GM12878 (cell line): ENCODE measurements around the gene C1orf50. TPM values are rescaled to one million over a fixed set of nuclear protein-coding genes. Genes with fewer than 3 reads are reported as not detected.
"Not testable (repeated sequence)": the region's sequence is repeated elsewhere in the genome, so short reads cannot be mapped to it uniquely, and the experiment has no call there.

Experiments used
- ATAC-seq: fragments of 200-7000 bp; cut with Tn5 transposase; 3 replicates; pipeline ENCODE4 v1.9.1; 2020; ENCODE audit warnings: mild to moderate bottlenecking, moderate library complexity
- BruUV-seq: library from RNA; stranded (reverse); fragments of 400-500 nt; replicated peaks from 2 replicates; lab custom pipeline; 2021; lab: Mats Ljungman, UMichigan
- CTCF ChIA-PET: fragments of 300-600 bp; sonication (Branson Sonifier 250); formaldehyde crosslinking; extraction: SDS; loops from one replicate; lab custom pipeline; 2021; ENCODE audit warnings: inconsistent platforms; lab: Yijun Ruan, JAX
- POLR2A ChIA-PET: fragments of 350-600 bp; formaldehyde crosslinking; extraction: SDS; loops from one replicate; lab custom pipeline; 2021; ENCODE audit warnings: inconsistent platforms; lab: Charles Lee
- RAD21 ChIA-PET: fragments of 300-600 bp; sonication (Branson Sonifier 250); formaldehyde crosslinking; loops from one replicate; lab custom pipeline; 2023; ENCODE audit warnings: antibody characterized with exemption; ENCODE audit not compliant: unreplicated experiment; lab: Charles Lee
- SMC1A ChIA-PET: fragments of 300-600 bp; sonication (Branson Sonifier 250); formaldehyde crosslinking; loops from one replicate; lab custom pipeline; 2023; ENCODE audit not compliant: unreplicated experiment, uncharacterized antibody; lab: Charles Lee
- DNase-seq: peaks from one replicate; pipeline ENCODE4 v3.0.0-alpha.2; 2011; ENCODE audit warnings: low read depth, low spot score
- FAIRE-seq: peaks from 3 replicates; lab custom pipeline; 2011; peaks lifted over from hg19 to GRCh38; lab: Jason Lieb, UNC
- H2AFZ ChIP-seq: 2 replicates; pipeline ENCODE4 v1.6.0; 2011; ENCODE audit warnings: low read depth, low read length, control low read depth; ENCODE audit not compliant: control insufficient read depth
- H3K27ac ChIP-seq: 2 replicates; pipeline ENCODE4 v1.5.1; 2011; ENCODE audit warnings: control low read depth; ENCODE audit not compliant: control insufficient read depth, insufficient read depth
- H3K27me3 ChIP-seq, 2 experiments: replicated peaks in 1 of 2; 2 replicates each; pipeline versions ENCODE4 v1.6.0 to v1.6.1; 2011; ENCODE audit warnings: low read length in 1 of 2; ENCODE audit not compliant: control insufficient read depth in 2 of 2, insufficient read depth in 2 of 2
- H3K36me3 ChIP-seq, 2 experiments: 2 replicates each; pipeline ENCODE4 v1.5.1; 2011; ENCODE audit warnings: low read length in 1 of 2; ENCODE audit not compliant: control insufficient read depth in 2 of 2, insufficient read depth in 2 of 2
- H3K4me1 ChIP-seq: 2 replicates; pipeline ENCODE4 v1.6.1; 2011; ENCODE audit warnings: mild to moderate bottlenecking, low read length, moderate library complexity, mixed read lengths; ENCODE audit not compliant: control insufficient read depth, insufficient read depth
- H3K4me2 ChIP-seq: 2 replicates; pipeline ENCODE4 v1.6.0; 2011; ENCODE audit warnings: control low read depth; ENCODE audit not compliant: control insufficient read depth, insufficient read depth
- H3K4me3 ChIP-seq: fragments of 200-600 bp; sonication (generic); 2 replicates; pipeline ENCODE4 v1.5.1; 2016
- H3K79me2 ChIP-seq: 2 replicates; pipeline ENCODE4 v1.6.0; 2011; ENCODE audit warnings: low read length; ENCODE audit not compliant: control insufficient read depth, insufficient read depth
- H3K9ac ChIP-seq: 2 replicates; pipeline ENCODE4 v1.8.0; 2011; ENCODE audit warnings: low read length, control low read depth, mixed read lengths; ENCODE audit not compliant: control insufficient read depth, insufficient read depth
- H3K9me3 ChIP-seq: replicated peaks from 3 replicates; pipeline ENCODE4 v1.5.1; 2011; ENCODE audit warnings: mild to moderate bottlenecking, low read length; ENCODE audit not compliant: control insufficient read depth, insufficient read depth
- H4K20me1 ChIP-seq: 2 replicates; pipeline ENCODE4 v1.6.0; 2011; ENCODE audit not compliant: control insufficient read depth, insufficient read depth
- MTA2 ChIP-seq: fragments of 450-650 bp; IDR thresholded peaks from 2 replicates; pipeline ENCODE4 v1.6.1; 2016; ENCODE audit warnings: low read depth, mild to moderate bottlenecking, moderate library complexity
- WGBS: methylation state at CpG from one replicate; pipeline ENCODE4 v1.1.6; 2016; ENCODE audit warnings: low lambda C conversion rate; ENCODE audit not compliant: insufficient replicate concordance, insufficient coverage; ENCODE audit errors: missing lambda C conversion rate; 5-methylcytosine and 5-hydroxymethylcytosine counted together
- in situ Hi-C: fragments of 300-500 bp; cut with MboI; formaldehyde crosslinking; loops from 9 replicates; pipeline ENCODE4 v1.14.3; 2018; ENCODE audit warnings: mixed read lengths
- intact Hi-C: fragments of 100-400 bp; cut with micrococcal nuclease; formaldehyde crosslinking; loops from one replicate; pipeline ENCODE4 v1.14.2; 2022; ENCODE audit not compliant: unreplicated experiment
- polyA plus RNA-seq, 11 experiments: library from polyadenylated mRNA; depleted of rRNA in 4 of 11; unstranded in 6 of 11; stranded (reverse) in 5 of 11; fragments of >200 nt; fragmentation: Nextera tagmentation in 4 of 11; fragmentation: Illumina TruSeq in 1 of 11; extraction: Ambion mirVana in 4 of 11; extraction: Trizol in 1 of 11; gene quantifications; 1 replicate in 1 of 11; 2 replicates in 10 of 11; pipeline versions ENCODE4 v1.2.1 to v1.2.3, GENCODE V29; 2011 to 2016; ENCODE audit warnings: inconsistent platforms in 2 of 11, missing spikeins in 2 of 11, low read depth in 1 of 11
- total RNA-seq, 4 experiments: library from RNA; depleted of rRNA in 3 of 4; stranded (reverse); fragments of >200 nt in 3 of 4; fragmentation: Illumina TruSeq in 1 of 4; extraction: Trizol in 1 of 4; gene quantifications; 2 replicates each; pipeline versions ENCODE4 v1.2.1 to v1.2.3, GENCODE V29; 2013 to 2021
- TF ChIP-seq, protein P1 (sequence below), 3 experiments: IDR thresholded peaks in 2 of 3; conservative IDR thresholded peaks in 1 of 3; 2 replicates each; pipeline ENCODE4 v1.5.1; 2011; ENCODE audit warnings: low read depth in 3 of 3, low read length in 3 of 3, mild to moderate bottlenecking in 3 of 3, control low read depth in 2 of 3, moderate library complexity in 2 of 3, inconsistent platforms in 1 of 3, mixed read lengths in 1 of 3; ENCODE audit not compliant: control insufficient read depth in 2 of 3, insufficient read depth in 1 of 3; ENCODE audit errors: extremely low read depth in 1 of 3

The C1orf50 gene
- total and polyA plus RNA-seq, 10 of the 15 experiments (the other 5 are each of a cell fraction or from before 2014, with no cell fraction given): 1.2 to 10.7 (median 6.7) TPM

DNA sequence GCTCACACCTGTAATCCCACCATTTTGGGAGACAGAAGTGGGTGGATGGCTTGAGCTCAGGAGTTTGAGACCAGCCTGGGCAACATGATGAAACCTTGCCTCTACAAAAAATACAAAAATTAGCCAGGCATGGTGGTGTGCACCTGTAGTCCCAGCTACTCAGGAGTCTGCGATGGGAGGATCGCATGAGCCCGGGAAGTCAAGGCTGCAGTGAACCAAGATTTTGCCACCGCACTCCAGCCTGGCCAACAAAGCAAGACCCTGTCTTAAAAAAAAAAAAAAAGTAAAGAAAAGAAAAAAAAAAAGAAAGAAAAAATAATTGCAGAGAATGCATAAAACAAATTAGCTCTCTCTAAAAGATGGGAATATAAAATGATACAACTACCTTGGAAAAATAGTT is 41.2 kb upstream of the C1orf50 start:
- in situ Hi-C loops, FAIRE-seq, ATAC-seq: not testable (repeated sequence)

DNA sequence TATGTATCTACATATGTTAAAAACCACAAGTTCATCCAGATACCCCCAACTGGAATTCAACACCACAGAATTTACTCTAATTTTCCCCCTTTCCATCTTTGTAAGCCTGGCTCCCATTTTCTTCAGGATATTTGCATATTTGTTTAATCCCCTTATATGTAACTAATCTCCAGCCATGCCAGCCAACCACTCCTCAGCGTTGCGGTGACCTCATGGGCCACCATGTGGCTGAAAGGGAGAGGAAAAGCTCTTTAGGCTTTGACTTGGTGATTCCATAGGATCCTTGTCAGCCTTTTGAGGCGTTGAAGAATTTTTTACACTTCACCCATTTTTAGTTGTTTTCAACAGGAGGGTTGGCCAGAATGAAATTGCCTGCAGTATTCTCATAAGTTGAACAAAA is 37.0 kb upstream of the C1orf50 start:
- no peaks in the 10 kb centered on the region for H3K36me3 ChIP-seq
- intact Hi-C loops: no loop called here
- SMC1A ChIA-PET: no interaction called here
- TF ChIP-seq, protein P1, sequence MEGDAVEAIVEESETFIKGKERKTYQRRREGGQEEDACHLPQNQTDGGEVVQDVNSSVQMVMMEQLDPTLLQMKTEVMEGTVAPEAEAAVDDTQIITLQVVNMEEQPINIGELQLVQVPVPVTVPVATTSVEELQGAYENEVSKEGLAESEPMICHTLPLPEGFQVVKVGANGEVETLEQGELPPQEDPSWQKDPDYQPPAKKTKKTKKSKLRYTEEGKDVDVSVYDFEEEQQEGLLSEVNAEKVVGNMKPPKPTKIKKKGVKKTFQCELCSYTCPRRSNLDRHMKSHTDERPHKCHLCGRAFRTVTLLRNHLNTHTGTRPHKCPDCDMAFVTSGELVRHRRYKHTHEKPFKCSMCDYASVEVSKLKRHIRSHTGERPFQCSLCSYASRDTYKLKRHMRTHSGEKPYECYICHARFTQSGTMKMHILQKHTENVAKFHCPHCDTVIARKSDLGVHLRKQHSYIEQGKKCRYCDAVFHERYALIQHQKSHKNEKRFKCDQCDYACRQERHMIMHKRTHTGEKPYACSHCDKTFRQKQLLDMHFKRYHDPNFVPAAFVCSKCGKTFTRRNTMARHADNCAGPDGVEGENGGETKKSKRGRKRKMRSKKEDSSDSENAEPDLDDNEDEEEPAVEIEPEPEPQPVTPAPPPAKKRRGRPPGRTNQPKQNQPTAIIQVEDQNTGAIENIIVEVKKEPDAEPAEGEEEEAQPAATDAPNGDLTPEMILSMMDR (IDR thresholded peaks at IDR 0.05 in 2 of 3, conservative IDR thresholded peaks at IDR 0.05 in 1 of 3; ENCODE audit: control insufficient read depth in 2 of 3, extremely low read depth in 1 of 3, insufficient read depth in 1 of 3, low read depth in 3 of 3, low read length in 3 of 3): 0 out of 6 replicates have a peak, but pooled peaks of 1 of the 3 experiments have one; percentile 0
- TF ChIP-seq MTA2: no peak
- TF ChIP-seq, all 136 proteins: peak for 1
- Histone ChIP-seq H3K27me3 (no peaks in the 10 kb centered on the region), H4K20me1 (no peaks in the 10 kb centered on the region), H3K79me2 (no peaks in the 10 kb centered on the region), H2AFZ (no peak overlapping the region), H3K4me2 (no peak overlapping the region), H3K9ac (no peak overlapping the region), H3K4me3 (no peak overlapping the region), H3K4me1 (no peaks in the 10 kb centered on the region), H3K9me3 (no peaks in the 10 kb centered on the region), H3K27ac (no peak overlapping the region)
- in situ Hi-C loops: loop anchor here (10.0 kb wide), 1 partner anchor 135 kb away; no protein-coding TSS in a partner anchor
- ATAC-seq: no peak
- ChIA-PET CTCF (no interaction called here), RAD21 (interaction anchor here (1.3 kb wide), 1 partner anchor 72 kb away, joined by 3 read pairs; no protein-coding TSS in a partner anchor), POLR2A (interaction anchor here (0.7 to 1.5 kb wide), 2 partner anchors 34 to 43 kb away, joined by 3 to 6 read pairs; no protein-coding TSS in a partner anchor)
- WGBS: 80% methylated on average over 3 of the region's 3 CpGs
- no TSS peak for BruUV-seq
- DNase-seq: no peak
- no peak for FAIRE-seq

More for the DNA sequence above, 41.2 kb upstream of the C1orf50 start:
- SMC1A ChIA-PET: interaction anchor here (0.6 kb wide), 1 partner anchor 187 kb away, joined by 3 read pairs; no protein-coding TSS in a partner anchor
- intact Hi-C loops, H3K9ac ChIP-seq, RAD21 ChIA-PET, BruUV-seq, H4K20me1 ChIP-seq, H3K27me3 ChIP-seq, H2AFZ ChIP-seq, H3K4me3 ChIP-seq, H3K4me2 ChIP-seq, H3K9me3 ChIP-seq, H3K79me2 ChIP-seq, H3K4me1 ChIP-seq, H3K27ac ChIP-seq, DNase-seq, H3K36me3 ChIP-seq: not testable (repeated sequence)
- WGBS: 98% methylated on average over 4 of the region's 4 CpGs
- POLR2A ChIA-PET: interaction anchor here (0.7 to 0.9 kb wide), 2 partner anchors 386 to 552 kb away, joined by 3 read pairs; no protein-coding TSS in a partner anchor
- CTCF ChIA-PET: interaction anchor here (0.6 to 0.7 kb wide), 2 partner anchors 80 to 149 kb away, joined by 3 read pairs; no protein-coding TSS in a partner anchor
